Kidney (tissue), 14 donors: ENCODE results near the gene TBC1D24. TPM values are rescaled to one million over a fixed set of nuclear protein-coding genes. Genes with fewer than 3 reads are reported as not detected.
"Not testable (repeated sequence)": the region's sequence is repeated elsewhere in the genome, so short reads cannot be mapped to it uniquely, and the experiment has no call there.

Experiments used
- DNase-seq, 5 donors: peaks; one replicate each; pipeline ENCODE4 v3.0.0-alpha.2; 2013 to 2020
- FAIRE-seq: peaks from 2 replicates; lab custom pipeline; 2012; peaks lifted over from hg19 to GRCh38; lab: Jason Lieb, UNC
- H3K27ac ChIP-seq, 2 donors: one replicate each; pipeline ENCODE4 v1.7.0; 2013; ENCODE audit warnings: low read depth in 2 of 2, low read length in 2 of 2, inconsistent platforms in 1 of 2
- H3K27me3 ChIP-seq: one replicate; pipeline ENCODE4 v1.7.1; 2013; ENCODE audit warnings: low read length, inconsistent platforms; ENCODE audit not compliant: control insufficient read depth, insufficient read depth
- H3K36me3 ChIP-seq, 3 donors: one replicate each; pipeline versions ENCODE4 v1.7.0 to v1.7.1; 2013; ENCODE audit warnings: low read length in 3 of 3, control low read depth in 1 of 3, inconsistent platforms in 1 of 3; ENCODE audit not compliant: insufficient read depth in 3 of 3, control insufficient read depth in 2 of 3
- H3K4me1 ChIP-seq, 3 donors: one replicate each; pipeline versions ENCODE4 v1.7.0 to v1.7.1; 2013; ENCODE audit warnings: low read length in 3 of 3, inconsistent platforms in 1 of 3, low read depth in 1 of 3; ENCODE audit not compliant: control insufficient read depth in 2 of 3, insufficient read depth in 2 of 3
- H3K4me3 ChIP-seq, 3 donors: one replicate each; pipeline versions ENCODE4 v1.7.0 to v1.8.1; 2013; ENCODE audit warnings: low read length in 3 of 3, control low read depth in 1 of 3, inconsistent platforms in 1 of 3
- H3K9ac ChIP-seq, 3 donors: one replicate each; pipeline versions ENCODE4 v1.7.0 to v1.7.1; 2013; ENCODE audit warnings: low read length in 3 of 3, control low read depth in 1 of 3, inconsistent platforms in 1 of 3
- H3K9me3 ChIP-seq, 3 donors: one replicate each; pipeline versions ENCODE4 v1.7.0 to v1.7.1; 2013; ENCODE audit warnings: low read length in 3 of 3, control low read depth in 1 of 3, inconsistent platforms in 1 of 3; ENCODE audit not compliant: control insufficient read depth in 2 of 3, insufficient read depth in 1 of 3
- intact Hi-C: fragments of 100-400 bp; cut with DNase I; formaldehyde crosslinking; loops from one replicate; pipeline ENCODE4 v1.11.1; 2022
- polyA plus RNA-seq: library from polyadenylated mRNA; stranded (reverse); fragments of 350-450 nt; fragmentation: Illumina TruSeq; extraction: RNeasy Lipid Tissue Mini Kit (QIAGEN cat#74804); gene quantifications from one replicate; pipeline ENCODE4 v1.2.3, GENCODE V29; 2014; ENCODE audit warnings: low read depth, low replicate concordance; ENCODE audit not compliant: insufficient read depth
- total RNA-seq: library from RNA; stranded (reverse); fragmentation: NEBNext Ultra II Directional; extraction: Animal tissue kit (Norgen Biotek cat#: 25700); gene quantifications from one replicate; pipeline ENCODE4 v1.2.1, GENCODE V29; 2021
- TF ChIP-seq, protein P1 (sequence below): IDR thresholded peaks from 3 replicates; pipeline ENCODE4 v1.5.1; 2012; ENCODE audit warnings: mild to moderate bottlenecking, moderate library complexity, borderline replicate concordance; ENCODE audit not compliant: insufficient read depth; ENCODE audit errors: extremely low read depth
- donor health status: control.
- donor health status: control.
- donor health status: control.
- donor health status: control.
- donor health status: control.
- donor health status: DM: yes; HTN: yes; CAD: no.
- donor health status: Normal renal cell carcinoma (clear cell type).

TBC1D24 gene
- total and polyA plus RNA-seq, 2 donors from 2014 or later, result 23.9 to 25.7 TPM

DNA sequence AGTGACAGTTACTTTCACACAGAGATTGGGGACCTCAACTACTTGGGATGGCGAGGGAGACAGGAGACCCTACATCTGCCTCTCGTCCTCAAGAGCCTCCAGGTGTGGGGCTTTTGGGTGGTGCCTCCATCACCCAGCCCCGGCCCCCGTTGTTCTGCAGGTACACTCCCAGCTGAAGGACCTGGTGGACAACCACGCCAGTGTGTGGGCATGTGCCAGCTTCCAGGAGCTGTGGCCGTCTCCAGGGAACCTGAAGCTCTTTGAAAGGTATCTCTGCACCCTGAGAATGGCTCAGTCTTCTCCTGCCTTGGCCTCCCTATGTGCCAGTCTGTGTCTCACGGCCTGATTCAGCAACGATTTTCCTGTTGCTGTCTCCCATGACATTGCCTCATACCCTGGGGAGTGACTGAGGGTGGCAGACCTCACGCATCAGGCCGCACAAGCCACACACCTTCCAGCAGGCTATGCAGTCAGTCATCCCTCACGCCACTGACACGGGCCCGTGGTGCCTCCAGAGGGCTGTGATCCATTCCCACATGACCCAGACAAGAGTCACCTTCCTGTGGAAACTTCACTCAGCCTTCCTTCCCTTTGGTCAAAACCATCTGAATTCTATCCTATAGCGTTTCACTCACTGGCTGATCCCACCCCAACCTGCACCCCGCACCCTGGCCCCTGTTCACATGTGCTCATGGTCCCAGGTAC is 42.0 kb upstream of the TBC1D24 start:
- intact Hi-C loops, result no loop called here
- H3K27me3 ChIP-seq, result no peaks in the 10 kb centered on the region
- no peak overlapping the region for H3K9ac ChIP-seq
- peaks cover 0 to 14% (median 9%) of the 10 kb centered on the region in 3 donors for H3K4me1 ChIP-seq
- no peak overlapping the region for H3K4me3 ChIP-seq
- DNase-seq, result no peak
- no peaks in the 10 kb centered on the region for H3K9me3 ChIP-seq
- H3K27ac ChIP-seq, result no peak overlapping the region
- TF ChIP-seq, protein P1, sequence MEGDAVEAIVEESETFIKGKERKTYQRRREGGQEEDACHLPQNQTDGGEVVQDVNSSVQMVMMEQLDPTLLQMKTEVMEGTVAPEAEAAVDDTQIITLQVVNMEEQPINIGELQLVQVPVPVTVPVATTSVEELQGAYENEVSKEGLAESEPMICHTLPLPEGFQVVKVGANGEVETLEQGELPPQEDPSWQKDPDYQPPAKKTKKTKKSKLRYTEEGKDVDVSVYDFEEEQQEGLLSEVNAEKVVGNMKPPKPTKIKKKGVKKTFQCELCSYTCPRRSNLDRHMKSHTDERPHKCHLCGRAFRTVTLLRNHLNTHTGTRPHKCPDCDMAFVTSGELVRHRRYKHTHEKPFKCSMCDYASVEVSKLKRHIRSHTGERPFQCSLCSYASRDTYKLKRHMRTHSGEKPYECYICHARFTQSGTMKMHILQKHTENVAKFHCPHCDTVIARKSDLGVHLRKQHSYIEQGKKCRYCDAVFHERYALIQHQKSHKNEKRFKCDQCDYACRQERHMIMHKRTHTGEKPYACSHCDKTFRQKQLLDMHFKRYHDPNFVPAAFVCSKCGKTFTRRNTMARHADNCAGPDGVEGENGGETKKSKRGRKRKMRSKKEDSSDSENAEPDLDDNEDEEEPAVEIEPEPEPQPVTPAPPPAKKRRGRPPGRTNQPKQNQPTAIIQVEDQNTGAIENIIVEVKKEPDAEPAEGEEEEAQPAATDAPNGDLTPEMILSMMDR, result no peak
- FAIRE-seq, result no peak
- H3K36me3 ChIP-seq, result peaks cover 0 to 4% (median 3%) of the 10 kb centered on the region in 3 donors

DNA sequence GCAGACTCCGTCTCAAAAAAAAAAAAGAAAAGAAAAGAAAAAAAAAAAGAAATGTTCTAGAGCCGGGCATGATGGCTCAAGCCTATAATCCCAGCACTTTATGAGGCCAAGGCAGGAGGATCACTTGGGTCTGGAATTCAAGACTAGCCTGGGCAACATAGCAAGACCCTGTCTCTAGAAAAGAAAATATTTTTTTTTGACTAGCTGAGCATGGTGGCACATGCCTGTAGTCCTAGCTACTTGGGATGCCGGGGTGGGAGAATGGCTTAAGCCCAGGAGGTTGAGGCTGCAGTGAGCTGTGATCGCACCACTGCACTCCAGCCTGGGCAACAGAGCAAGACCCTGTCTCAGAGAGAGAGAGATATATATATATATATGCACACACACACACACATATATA is 39.7 kb upstream of the TBC1D24 start:
- H3K9me3 ChIP-seq, H3K4me3 ChIP-seq, H3K9ac ChIP-seq, H3K27me3 ChIP-seq, H3K27ac ChIP-seq, FAIRE-seq, DNase-seq, intact Hi-C loops, H3K36me3 ChIP-seq, H3K4me1 ChIP-seq: not testable (repeated sequence)

DNA sequence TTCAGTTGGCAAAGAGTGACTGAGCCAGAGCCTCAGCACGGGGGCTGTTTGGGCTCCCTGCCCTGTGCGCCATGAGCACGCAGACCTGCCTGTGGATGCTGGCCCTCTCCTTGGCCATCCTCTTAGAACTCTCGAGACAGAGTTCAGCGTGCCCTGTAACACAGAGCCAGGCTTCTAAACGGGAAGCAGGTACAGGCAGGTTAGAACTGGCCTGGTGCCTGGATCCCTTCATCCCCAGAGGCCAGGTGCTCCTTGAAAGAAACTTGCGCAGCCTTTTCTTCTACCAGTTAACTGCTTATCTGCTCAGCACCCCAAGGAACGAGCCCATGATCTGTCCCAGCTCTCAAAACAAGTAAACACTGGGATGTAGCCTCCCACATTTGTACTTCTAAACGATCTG is 38.8 kb upstream of the TBC1D24 start:
- no peak overlapping the region for H3K27ac ChIP-seq
- no peaks in the 10 kb centered on the region for H3K9me3 ChIP-seq
- H3K4me3 ChIP-seq, result no peak overlapping the region
- no peak for DNase-seq
- intact Hi-C loops, result no loop called here
- TF ChIP-seq, protein P1, result no peak
- H3K9ac ChIP-seq, result no peak overlapping the region
- H3K36me3 ChIP-seq, result peaks cover 0 to 6% (median 6%) of the 10 kb centered on the region in 3 donors
- no peaks in the 10 kb centered on the region for H3K27me3 ChIP-seq
- FAIRE-seq, result no peak
- H3K4me1 ChIP-seq, result no peaks in the 10 kb centered on the region

DNA sequence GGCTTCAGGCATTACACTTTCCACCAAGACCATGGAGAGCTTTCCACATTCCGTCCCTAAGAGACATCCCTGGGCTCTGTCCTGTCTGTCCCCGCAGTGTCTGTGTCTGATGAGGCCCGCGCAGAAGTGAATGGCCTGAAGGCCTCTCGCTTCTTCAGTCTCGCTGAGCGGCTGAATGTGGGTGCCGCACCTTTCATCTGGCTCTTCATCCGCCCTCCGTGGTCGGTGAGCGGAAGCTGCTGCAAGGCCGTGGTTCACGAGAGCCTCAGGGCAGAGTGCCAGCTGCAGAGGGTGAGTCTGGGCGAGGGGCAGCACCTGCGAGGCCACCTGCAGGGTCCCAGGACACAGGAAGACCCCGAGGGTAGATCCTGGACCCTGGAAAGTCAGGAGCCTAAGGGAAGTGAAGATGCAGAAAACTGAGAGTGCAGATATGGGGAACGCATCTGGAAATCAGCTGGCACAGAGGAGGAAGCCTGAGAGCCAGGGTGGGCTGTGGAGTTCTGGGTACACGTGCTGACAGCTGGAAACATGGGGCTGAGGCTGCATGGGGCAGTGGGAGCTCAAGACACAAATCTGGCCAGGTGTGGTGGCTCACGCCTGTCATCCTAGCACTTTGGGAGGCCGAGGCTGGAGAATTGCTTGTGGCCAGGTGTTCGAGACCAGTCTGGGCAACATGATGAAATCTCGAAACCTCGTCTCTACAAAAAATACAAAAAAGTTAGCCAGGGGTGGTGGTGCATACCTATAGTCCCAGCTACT is 37.7 kb upstream of the TBC1D24 start:
- no peak for DNase-seq

More for the DNA sequence above, 37.7 kb upstream of the TBC1D24 start:
- intact Hi-C loops, result no loop called here
- Histone ChIP-seq H3K36me3 (peaks cover 0 to 6% (median 5%) of the 10 kb centered on the region in 3 donors), H3K27me3 (no peaks in the 10 kb centered on the region), H3K9me3 (no peaks in the 10 kb centered on the region), H3K4me3 (no peak overlapping the region), H3K9ac (no peak overlapping the region), H3K27ac (no peak overlapping the region), H3K4me1 (no peaks in the 10 kb centered on the region)
- FAIRE-seq, result no peak
- TF ChIP-seq, protein P1, result no peak
